Activated T-cell treated with anti-CD3 and anti-CD28 coated beads, Interleukin-2, amount 50 U/mL, for 48 hours (primary cell): ENCODE results near the gene KIAA1614.
"Not testable (repeated sequence)": the region's sequence is repeated elsewhere in the genome, so short reads cannot be mapped to it uniquely, and the experiment has no call there.

Source experiments
- DNase-seq, 2 experiments: peaks; one replicate each; pipeline ENCODE4 v3.0.0-alpha.2; 2020

The KIAA1614 gene

GRCh38 chr1:180966312-180966711 lies 53.6 kb downstream of the KIAA1614 start:
- DNase-seq, result no peak

- no peak for DNase-seq
Observed at GRCh38 chr1:180966744-180967536, 54.2 kb downstream of the KIAA1614 start.

- no peak for DNase-seq
Observed at GRCh38 chr1:180967558-180967957, 54.9 kb downstream of the KIAA1614 start.

GRCh38 chr1:180968834-180969233 lies 56.1 kb downstream of the KIAA1614 start:
- DNase-seq, result not testable (repeated sequence)

GRCh38 chr1:180969434-180969833 lies 56.7 kb downstream of the KIAA1614 start:
- no peak for DNase-seq

GRCh38 chr1:180970333-180971079 lies 57.8 kb downstream of the KIAA1614 start:
- no peak for DNase-seq

GRCh38 chr1:180971273-180971997 lies 58.7 kb downstream of the KIAA1614 start:
- no peak for DNase-seq

- DNase-seq, result no peak
Observed at GRCh38 chr1:180973369-180973768, 60.7 kb downstream of the KIAA1614 start.

GRCh38 chr1:180974236-180974635 lies 61.5 kb downstream of the KIAA1614 start:
- DNase-seq, result no peak

- DNase-seq, result no peak
Observed at GRCh38 chr1:180975551-180975950, 62.9 kb downstream of the KIAA1614 start.

GRCh38 chr1:180976191-180976590 lies 63.5 kb downstream of the KIAA1614 start:
- no peak for DNase-seq

GRCh38 chr1:180976732-180977357 lies 64.1 kb downstream of the KIAA1614 start:
- DNase-seq, result no peak

GRCh38 chr1:180981596-180982387 lies 69.1 kb downstream of the KIAA1614 start:
- DNase-seq, result peak; percentile 40 to 59

- DNase-seq, result no peak
Observed at GRCh38 chr1:180982422-180982821, 69.7 kb downstream of the KIAA1614 start.

GRCh38 chr1:180988253-180988752 lies 75.6 kb downstream of the KIAA1614 start:
- DNase-seq, result no peak

- peak in 1 of 2 experiments; percentile 27 for DNase-seq
Observed at GRCh38 chr1:180994262-180994661, 81.6 kb downstream of the KIAA1614 start.

- DNase-seq, result no peak
Observed at GRCh38 chr1:180997843-180998504, 85.3 kb downstream of the KIAA1614 start.
